NCI-H526 (cell line): ENCODE results near the gene ARL6IP1.
A peak's percentile ranks its signal among the peaks of the same experiment; 100 is the strongest.

ENCODE experiments used
- DNase-seq, 2 experiments: peaks; one replicate each; lab custom pipeline; 2025; lab: John Stamatoyannopoulos, UW

The ARL6IP1 gene

DNA sequence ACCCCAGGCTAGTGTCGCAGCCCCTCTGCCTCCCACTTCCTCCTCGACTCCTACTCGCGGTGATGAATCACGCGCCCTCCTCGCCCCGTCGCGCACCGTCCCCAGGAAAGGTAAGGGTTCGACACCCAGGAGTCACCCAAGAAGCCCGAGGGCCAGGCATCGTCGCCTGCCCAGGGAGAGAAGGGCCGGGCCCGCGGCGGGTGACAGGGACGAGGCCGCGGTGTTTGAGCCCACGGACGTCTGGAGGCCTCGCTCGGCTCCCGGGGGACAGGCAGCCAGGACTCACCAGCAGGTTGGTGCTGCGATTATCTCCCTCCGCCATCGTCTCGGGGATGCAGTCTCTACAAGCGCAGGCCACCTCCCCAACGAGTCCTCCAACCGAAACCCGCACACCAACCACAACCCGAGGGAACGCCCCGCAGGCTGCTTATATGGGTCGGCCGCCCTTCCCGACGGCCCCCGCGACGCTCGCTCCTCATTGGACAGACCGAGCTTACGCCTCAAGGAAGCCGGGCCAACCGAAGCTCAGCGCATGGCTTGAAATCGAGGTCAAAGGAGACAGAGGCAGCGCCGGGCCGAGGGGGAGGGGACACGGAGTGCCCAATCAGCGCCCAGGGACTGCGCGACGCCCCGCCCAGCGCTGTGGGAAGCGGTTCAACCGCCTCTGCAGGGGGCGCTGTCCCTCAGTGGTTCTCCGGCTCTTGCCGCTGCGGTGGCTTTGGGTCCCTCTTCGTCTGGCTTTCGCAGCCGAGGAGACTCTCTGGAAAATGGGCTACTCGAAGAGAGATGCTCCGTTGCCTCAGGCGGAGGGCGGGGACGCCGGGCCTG is at the start of gene ARL6IP1:
Gene ARL6IP1 (minus strand): TSS at position 405 of the 828 bp plus-strand sequence. CDS start 83 bp downstream, at position 322.
- peak; percentile 98 to 99 for DNase-seq

DNA sequence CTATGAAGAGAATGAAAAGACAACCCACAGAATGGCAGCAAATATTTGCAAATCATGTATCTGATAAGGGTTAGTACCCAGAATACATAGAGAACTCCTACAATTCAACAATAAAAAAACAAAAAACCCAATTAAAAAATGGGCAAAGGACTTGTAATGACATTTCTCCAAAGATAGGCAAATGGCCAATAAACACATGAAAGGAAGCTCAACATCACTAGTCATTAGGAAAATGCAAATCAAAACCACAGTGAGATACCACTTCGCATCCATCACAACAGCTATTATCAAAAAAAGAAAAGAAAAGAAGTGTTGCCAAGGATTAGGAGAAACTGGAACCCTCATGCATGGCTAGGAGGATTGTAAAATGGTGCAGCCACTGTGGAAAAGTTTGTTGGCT is 45.1 kb upstream of the ARL6IP1 start:
- DNase-seq, result no peak

- DNase-seq, result no peak
Measured at GRCh38 chr16:18842565-18842964, 41.2 kb upstream of the ARL6IP1 start.

DNA sequence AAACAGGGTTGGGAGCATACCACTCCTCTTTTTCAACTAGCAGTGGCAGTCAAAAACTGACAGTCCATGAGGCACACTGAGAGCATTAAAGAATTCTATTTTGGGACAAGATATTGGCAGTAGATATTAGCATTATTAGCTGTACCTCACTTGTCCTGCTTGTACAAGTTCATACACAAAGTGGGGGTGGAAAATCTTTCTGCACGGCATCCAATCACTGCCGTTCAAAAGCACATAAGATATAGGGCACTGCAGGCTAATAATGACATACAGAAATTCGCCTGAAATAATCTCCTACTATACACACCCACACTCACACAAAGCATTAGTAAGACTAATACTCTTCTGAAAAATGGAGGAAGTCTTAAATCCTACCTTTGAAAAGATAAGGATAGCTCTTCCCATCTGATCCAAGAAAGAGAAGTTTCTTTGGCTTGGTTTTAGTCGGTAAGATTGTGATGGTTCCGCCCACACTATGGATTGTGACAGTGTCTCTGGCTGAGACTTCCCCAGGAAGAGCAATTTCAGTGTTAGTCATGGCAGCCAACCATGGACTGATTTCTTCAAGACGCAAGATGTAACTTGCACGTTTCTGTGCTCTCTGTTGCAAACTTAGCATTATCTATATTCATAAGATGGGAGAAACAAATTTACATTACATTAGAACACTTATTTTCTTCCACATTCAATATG is 40.6 kb upstream of the ARL6IP1 start:
- DNase-seq, result no peak

DNA sequence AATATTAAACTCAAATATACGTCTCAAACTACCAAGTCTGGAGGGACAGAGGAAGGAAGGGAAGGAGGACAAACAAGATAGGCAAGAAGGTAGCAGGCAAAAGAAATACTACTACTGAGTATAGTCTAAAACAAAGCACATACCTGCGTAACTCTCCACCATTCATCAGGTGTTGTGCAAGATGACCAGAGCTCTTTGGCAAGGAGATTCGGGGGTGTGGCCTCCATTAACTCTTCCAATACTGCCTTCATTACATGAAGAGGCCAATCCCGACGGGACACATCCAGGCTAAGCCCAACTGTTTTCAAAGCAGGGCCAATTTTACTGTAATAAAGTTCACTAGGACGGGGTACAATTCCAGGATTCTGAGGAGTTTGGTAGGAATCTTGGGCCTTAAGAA is 38.2 kb upstream of the ARL6IP1 start:
- DNase-seq, result no peak

GRCh38 chr16:18836702-18837101 is 35.4 kb upstream of the ARL6IP1 start:
- no peak for DNase-seq

GRCh38 chr16:18834864-18835263 is 33.5 kb upstream of the ARL6IP1 start:
- DNase-seq, result no peak

- no peak for DNase-seq
Measured at GRCh38 chr16:18833707-18834505, 32.6 kb upstream of the ARL6IP1 start.

DNA sequence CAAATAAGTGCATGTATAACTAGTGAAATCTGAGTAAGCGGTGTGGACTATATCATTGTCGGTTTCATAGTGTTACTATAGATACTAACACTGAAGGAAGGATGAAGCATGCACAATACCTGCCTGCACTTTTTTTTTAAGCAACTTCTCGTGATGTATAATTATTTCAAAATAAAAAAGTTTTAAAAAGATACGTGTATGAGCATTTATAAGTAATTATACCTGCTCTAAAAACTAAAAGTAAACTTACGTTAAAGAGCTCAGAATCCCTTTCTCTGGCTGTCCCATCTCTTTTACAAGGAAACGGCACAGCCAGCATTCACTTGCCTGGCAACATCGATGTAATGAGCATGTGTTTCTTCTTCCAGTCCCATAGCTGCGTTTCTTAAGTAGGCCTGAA is 31.3 kb upstream of the ARL6IP1 start:
- DNase-seq, result no peak

GRCh38 chr16:18832006-18832405 is 30.7 kb upstream of the ARL6IP1 start:
- DNase-seq, result no peak

DNA sequence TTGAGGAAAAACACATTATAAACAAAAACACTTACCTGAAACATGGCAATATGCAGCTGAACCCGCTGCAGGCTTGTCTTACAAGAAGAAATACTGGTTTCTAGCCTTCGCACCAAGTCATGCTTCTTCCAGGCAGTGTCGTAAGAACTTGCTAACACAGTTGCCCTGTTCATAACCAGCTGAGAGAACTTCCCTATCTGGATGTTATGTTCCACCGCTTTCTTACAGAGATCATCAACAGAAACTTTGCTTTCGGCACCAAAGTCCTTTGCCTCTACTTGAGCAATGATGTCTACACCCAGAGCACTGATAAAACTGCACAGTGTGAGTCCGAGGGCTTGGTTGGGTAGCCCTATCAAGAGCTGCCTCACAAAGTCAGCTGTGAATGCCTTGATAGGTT is 27.9 kb upstream of the ARL6IP1 start:
- DNase-seq, result no peak

DNA sequence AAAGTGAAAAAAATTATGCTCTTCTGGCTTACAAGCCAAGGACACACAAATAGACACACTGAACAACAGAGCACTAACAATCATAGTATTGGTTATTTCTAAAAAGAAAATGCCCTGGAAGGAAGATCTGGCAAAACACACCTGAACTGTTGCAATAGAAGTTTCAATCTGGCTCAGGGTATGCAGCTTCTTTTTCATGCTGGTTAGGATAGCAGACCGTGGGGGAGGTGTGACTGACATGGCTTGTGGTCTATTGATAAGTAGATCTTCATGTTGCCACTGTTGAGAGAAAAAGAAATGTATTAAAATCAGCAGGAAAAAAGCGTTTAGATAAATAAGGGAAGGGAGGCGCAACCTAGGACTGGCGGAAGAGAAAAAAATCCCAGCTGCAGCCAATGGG is 26.5 kb upstream of the ARL6IP1 start:
- no peak for DNase-seq

DNA sequence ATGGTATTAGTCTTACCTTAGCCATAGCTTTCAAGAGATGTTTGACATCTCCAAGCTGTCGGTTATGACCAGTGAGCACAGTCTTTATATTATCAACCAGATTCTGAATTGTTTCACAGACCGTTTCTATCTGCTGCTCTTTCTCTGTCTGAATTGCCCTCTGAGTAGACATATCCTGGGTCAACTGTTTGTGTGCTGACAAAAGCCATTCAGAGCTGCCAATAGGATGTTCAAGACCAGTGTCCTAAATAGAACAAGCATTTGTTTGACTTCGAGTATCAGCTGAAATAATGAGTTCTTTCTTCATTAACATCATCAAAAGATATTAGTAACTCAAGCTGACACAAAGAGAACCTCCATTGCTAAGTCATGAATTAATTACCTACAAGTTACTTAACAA is 14.9 kb upstream of the ARL6IP1 start:
- DNase-seq, result no peak

DNA sequence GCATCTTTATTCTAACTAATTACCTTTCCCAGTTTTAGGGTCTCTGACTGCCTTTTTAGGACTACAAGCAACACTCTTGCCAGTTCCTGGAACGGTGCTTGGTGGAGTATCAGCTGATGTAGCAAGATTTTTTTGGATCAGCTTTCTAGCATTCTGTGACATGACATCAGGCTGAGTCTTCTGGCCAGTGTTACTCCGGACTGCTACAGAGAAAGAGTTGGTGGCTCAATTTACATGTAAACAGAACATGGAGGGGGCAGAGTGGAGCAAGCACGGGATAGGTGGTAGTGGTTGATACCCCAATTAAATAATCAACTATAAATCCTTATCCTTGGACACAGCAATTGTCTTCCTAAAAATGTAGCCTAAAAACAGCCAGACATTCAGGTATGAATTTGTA is 10.6 kb upstream of the ARL6IP1 start:
- DNase-seq, result no peak

GRCh38 chr16:18809165-18809564 is 7.8 kb upstream of the ARL6IP1 start:
- no peak for DNase-seq

DNA sequence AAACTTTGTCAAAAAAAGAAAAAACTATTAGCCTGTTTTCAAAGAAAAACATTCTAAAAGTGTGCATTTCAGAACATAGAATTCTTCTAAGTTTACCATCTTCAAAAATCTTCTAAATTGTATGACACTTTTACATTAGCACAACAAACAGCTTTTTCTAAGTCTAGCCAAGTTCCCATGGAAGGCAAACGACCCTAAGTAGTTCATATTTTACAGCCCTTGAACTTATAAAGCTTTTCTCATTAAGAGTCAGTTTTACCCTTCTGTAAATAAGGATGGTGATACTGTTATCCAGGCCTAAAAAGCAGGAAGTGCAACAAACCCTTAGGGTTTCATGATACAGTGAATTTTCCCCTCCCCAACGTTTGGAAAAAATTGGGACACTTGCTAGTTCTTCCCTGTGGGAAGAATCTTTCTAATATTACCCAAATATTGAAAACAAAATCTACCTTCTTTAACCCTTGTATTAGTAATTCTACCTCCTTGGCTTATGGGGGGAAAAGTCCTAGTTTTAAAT is 4.0 kb upstream of the ARL6IP1 start:
- no peak for DNase-seq

DNA sequence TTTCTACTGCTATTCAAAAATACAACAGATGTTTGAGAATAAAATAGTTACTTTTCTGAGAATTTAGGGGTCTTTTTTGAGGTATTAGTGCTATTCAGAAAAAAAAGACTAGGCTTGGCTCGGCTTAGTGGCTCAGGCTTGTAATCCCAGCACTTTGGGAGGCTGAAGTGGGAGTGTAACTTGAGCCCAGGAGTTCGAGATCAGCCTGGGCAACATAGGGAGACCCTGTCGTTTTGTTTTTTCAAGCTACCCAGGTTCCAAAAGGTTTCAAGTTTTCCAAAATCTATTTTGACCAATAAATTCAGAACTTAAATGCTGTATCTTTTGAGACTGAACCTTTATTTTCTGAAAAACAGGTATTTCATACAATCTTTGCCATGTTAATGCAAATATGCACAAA is 3.2 kb upstream of the ARL6IP1 start:
- DNase-seq, result no peak

- no peak for DNase-seq
Measured at GRCh38 chr16:18803569-18804462, 2.5 kb upstream of the ARL6IP1 start.

DNA sequence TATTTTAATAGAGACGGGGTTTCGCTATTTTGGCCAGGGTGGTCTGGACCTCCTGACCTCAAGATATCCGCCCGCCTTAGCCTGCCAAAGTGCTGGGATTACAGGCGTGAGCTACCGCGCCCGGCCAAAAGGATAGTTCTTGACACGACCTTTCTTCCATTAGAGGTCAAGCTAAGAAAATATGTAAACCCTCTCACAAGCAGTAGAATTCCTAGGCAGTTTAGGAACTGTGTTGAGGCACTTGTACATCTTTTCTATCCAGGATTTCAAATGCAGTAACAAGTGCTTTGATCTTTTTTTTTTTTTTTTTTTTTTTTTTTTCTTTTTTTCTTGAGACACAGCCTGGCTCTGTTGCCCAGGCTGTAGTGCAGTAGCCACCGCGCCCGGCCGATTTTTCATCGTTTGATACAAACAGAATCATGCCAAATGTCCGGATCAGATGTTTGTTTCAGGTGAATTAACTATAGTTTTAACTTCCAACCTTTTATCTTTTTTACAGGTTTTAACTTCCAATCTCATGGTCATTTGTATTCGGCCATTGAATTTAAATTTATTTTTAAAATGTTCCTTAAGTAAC is 1.5 kb upstream of the ARL6IP1 start:
- no peak for DNase-seq

GRCh38 chr16:18800775-18801144 is 589 bp downstream of the ARL6IP1 start:
- DNase-seq, result peak in 1 of 2 experiments; percentile 4

DNA sequence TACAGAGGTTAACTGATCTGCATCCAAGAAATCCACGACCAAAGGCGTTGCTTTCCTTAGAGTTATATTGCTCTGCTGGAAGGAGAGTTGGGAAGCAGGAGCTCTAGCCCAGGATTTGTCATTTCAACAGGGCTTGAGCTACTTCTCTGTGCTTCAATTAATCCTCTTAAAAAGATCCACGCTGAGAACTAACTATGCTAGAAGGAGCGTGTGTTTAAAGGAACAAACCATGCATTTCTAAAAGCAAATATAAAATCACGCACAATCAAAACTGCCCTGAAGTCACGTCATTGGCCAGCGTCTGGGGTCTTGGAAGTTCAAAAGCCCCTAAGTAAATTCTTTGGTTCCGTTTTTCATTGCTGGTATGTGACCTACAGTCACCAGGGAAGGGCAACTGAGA is 1.1 kb downstream of the ARL6IP1 start:
- DNase-seq, result no peak
